HFFc6 (cell line): ENCODE results near the gene FAM217A. TPM values are rescaled to one million over a fixed set of nuclear protein-coding genes. Genes with fewer than 3 reads are reported as not detected.
A peak's percentile ranks its signal among the peaks of the same experiment; 100 is the strongest.

ENCODE experiments used
- DNase-seq: peaks from one replicate; pipeline ENCODE4 v3.0.0-alpha.2; 2018
- H3K27ac Mint-ChIP-seq: 2 replicates; pipeline ENCODE4 v1.8.0; 2020; ENCODE audit warnings: mild to moderate bottlenecking, mixed read lengths
- H3K27me3 Mint-ChIP-seq: 2 replicates; pipeline ENCODE4 v1.8.0; 2021; ENCODE audit warnings: mild to moderate bottlenecking, moderate library complexity, mixed read lengths; ENCODE audit not compliant: insufficient read depth
- H3K36me3 Mint-ChIP-seq: 2 replicates; pipeline ENCODE4 v1.8.0; 2021; ENCODE audit warnings: low read depth, mixed read lengths
- H3K4me1 Mint-ChIP-seq: 2 replicates; pipeline ENCODE4 v1.8.0; 2020; ENCODE audit warnings: low read depth, mixed read lengths
- H3K4me3 Mint-ChIP-seq: 2 replicates; pipeline ENCODE4 v1.8.0; 2020; ENCODE audit warnings: mild to moderate bottlenecking, moderate library complexity, mixed read lengths
- H3K9me3 Mint-ChIP-seq: 2 replicates; pipeline ENCODE4 v1.8.0; 2020; ENCODE audit warnings: mild to moderate bottlenecking, mixed read lengths
- total RNA-seq, 6 experiments: library from RNA; stranded (reverse); fragmentation: NEBNext Ultra II Directional; extraction: Animal tissue kit (Norgen Biotek cat#: 25700); gene quantifications; 2 replicates in 1 of 6; 3 replicates in 5 of 6; pipeline ENCODE4 v1.2.3, GENCODE V29; 2021
- TF ChIP-seq, protein P1 (sequence below): fragments of 200-600 bp; sonication (generic); IDR thresholded peaks from 2 replicates; pipeline ENCODE4 v1.5.0; 2021; ENCODE audit warnings: antibody characterized with exemption, mild to moderate bottlenecking

Gene FAM217A
- total RNA-seq, 6 experiments from 2014 or later: not detected

GRCh38 chr6:4021133-4021853, 57.6 kb downstream of the FAM217A start:
- peak overlapping the region; percentile 95 for H3K4me3 Mint-ChIP-seq
- H3K9me3 Mint-ChIP-seq: no peaks in the 10 kb centered on the region
- peak; percentile 96 for DNase-seq
- TF ChIP-seq, protein P1, sequence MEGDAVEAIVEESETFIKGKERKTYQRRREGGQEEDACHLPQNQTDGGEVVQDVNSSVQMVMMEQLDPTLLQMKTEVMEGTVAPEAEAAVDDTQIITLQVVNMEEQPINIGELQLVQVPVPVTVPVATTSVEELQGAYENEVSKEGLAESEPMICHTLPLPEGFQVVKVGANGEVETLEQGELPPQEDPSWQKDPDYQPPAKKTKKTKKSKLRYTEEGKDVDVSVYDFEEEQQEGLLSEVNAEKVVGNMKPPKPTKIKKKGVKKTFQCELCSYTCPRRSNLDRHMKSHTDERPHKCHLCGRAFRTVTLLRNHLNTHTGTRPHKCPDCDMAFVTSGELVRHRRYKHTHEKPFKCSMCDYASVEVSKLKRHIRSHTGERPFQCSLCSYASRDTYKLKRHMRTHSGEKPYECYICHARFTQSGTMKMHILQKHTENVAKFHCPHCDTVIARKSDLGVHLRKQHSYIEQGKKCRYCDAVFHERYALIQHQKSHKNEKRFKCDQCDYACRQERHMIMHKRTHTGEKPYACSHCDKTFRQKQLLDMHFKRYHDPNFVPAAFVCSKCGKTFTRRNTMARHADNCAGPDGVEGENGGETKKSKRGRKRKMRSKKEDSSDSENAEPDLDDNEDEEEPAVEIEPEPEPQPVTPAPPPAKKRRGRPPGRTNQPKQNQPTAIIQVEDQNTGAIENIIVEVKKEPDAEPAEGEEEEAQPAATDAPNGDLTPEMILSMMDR: peak; percentile 56
- peaks cover 48% of the 10 kb centered on the region for H3K4me1 Mint-ChIP-seq
- peaks cover 36% of the 10 kb centered on the region for H3K36me3 Mint-ChIP-seq
- peak overlapping the region; percentile 99 for H3K27ac Mint-ChIP-seq
- H3K27me3 Mint-ChIP-seq: peaks cover 5% of the 10 kb centered on the region

- no peaks in the 10 kb centered on the region for H3K9me3 Mint-ChIP-seq
- no peak for DNase-seq
- TF ChIP-seq, protein P1: no peak
- H3K4me3 Mint-ChIP-seq: peak overlapping the region; percentile 95
- peaks cover 36% of the 10 kb centered on the region for H3K36me3 Mint-ChIP-seq
- H3K27ac Mint-ChIP-seq: peak overlapping the region; percentile 99
- H3K27me3 Mint-ChIP-seq: peaks cover 5% of the 10 kb centered on the region
- peaks cover 53% of the 10 kb centered on the region for H3K4me1 Mint-ChIP-seq
Observed at GRCh38 chr6:4020822-4021132, 58.2 kb downstream of the FAM217A start.

GRCh38 chr6:4018924-4019236, 60.1 kb downstream of the FAM217A start:
- H3K27me3 Mint-ChIP-seq: peaks cover 5% of the 10 kb centered on the region
- H3K36me3 Mint-ChIP-seq: peaks cover 42% of the 10 kb centered on the region
- peak overlapping the region; percentile 97 for H3K27ac Mint-ChIP-seq
- TF ChIP-seq, protein P1: no peak
- no peaks in the 10 kb centered on the region for H3K9me3 Mint-ChIP-seq
- no peak for DNase-seq
- H3K4me3 Mint-ChIP-seq: peak overlapping the region; percentile 96
- peaks cover 58% of the 10 kb centered on the region for H3K4me1 Mint-ChIP-seq

Other genes with a start within 250 kb of the FAM217A start
- 10 to 100 TPM in 3 of 6 experiments, 1 to 10 TPM in 3; 8.0 to 11.7 (median 10.2) TPM for gene FAM50B, start 229.8 kb downstream of the FAM217A start, total RNA-seq
- 100 to 1,000 TPM in 4 of 6 experiments, 10 to 100 TPM in 2; 84.1 to 107 (median 102) TPM for gene ECI2, start 56.4 kb upstream of the FAM217A start, total RNA-seq